ENCODE measurements around the gene LRMDA.

Gene LRMDA

DNA sequence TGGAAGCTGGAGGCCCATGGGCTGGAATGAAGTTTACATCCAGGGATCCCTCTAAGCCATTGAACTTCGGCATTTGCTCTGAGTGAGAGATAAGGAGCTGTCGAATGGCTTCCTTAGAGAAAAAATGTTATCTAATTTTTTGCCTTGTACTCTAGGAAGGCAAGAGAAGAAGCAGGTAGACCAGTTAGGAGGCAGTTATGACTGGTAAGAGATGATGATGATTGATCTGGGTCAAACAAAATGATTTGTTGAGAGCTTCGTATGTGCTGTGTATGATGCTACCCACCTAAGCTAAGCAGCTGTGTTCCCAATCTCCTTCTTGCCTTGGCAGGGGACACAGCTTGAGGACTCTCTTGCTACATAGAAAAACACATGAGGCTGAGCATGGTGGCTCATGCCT, 370.2 kb downstream of the LRMDA start:
- no peak for DNase-seq

- DNase-seq: no peak
Measured at GRCh38 chr10:75803121-75803520, 371.7 kb downstream of the LRMDA start.

- DNase-seq: no peak
Measured at GRCh38 chr10:75803816-75804552, 372.6 kb downstream of the LRMDA start.

DNA sequence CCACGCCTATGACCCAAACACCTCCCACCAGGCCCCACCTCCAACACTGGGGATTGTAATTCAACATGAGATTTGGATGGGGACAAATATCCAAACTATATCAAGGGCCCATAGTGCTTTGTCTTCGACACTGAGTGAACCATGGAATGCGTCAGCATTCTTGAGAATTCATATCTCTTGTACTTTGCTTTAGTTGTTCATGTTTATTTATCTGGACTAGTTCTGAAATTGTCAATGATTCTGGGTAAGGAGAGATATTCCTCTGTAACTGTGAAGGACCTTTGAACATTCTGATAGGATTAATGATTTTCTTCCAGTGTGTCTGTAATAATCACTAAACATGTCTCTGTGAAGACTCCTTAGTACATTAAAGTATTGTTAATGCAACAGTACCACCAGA, 374.8 kb downstream of the LRMDA start:
- DNase-seq: no peak

DNA sequence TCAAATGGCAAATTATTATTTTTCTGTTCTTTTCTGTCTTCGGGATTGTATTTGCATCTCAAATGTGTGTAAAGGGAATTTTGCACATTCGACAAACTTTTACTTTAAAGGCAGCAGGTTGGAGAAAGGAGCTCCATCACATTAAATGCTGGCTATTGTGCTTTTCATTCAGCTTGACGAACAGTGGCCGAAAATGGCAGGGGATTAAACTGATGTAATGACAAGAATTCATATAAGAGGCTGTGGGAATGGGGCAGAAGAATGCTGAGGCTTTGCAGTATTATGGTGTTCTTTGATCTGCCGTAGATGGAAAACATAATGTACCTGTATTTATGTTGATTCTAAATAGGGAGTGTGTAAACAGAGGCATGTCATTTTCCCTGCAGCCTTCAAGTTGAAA, 376.0 kb downstream of the LRMDA start:
- DNase-seq: no peak

- no peak for DNase-seq
Measured at GRCh38 chr10:75809003-75809402, 377.6 kb downstream of the LRMDA start.

- DNase-seq: peak; percentile 1
Measured at GRCh38 chr10:75814014-75814413, 382.6 kb downstream of the LRMDA start.

- no peak for DNase-seq
Measured at GRCh38 chr10:75815066-75815465, 383.6 kb downstream of the LRMDA start.

GRCh38 chr10:75817198-75817597, 385.8 kb downstream of the LRMDA start:
- DNase-seq: no peak

DNA sequence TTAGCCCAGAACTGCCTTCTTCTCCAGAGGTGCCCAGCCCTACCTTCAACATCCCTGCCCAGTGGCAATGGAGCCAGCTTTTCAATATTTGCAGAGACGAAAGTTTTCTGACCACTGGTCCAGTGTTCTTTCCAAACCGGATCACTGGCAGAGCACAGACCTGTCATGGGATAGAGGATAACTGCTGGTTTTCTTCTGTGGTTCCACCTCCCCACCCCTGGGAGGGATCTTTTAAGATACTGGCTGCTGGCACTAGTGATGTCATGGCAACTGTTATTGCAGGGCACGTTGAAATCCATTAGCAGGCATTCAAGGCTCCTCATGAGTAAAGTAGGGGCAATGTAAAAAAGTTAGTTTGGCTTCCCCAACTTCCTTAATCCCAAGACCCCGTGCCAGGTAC, 387.1 kb downstream of the LRMDA start:
- no peak for DNase-seq

GRCh38 chr10:75825235-75825634, 393.8 kb downstream of the LRMDA start:
- no peak for DNase-seq

DNA sequence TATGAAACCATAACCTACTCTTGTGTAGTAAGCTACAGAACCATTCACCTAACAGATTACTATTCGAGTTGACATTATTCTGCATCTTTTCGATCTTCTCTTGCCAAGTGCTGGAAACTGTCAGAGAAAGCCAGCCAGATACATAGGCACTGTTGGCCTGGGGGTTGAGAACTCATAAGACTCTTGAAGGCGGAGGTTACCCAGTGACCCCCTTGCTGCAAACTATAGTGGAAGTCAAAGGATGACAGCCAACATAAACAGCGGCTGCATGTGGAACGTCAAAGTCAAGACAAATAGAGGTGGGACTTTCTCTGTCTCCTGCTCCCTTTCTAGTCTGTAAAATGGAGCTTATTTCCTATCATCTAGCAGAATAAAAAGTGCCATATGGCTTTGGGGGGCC, 394.2 kb downstream of the LRMDA start:
- DNase-seq: no peak

- no peak for DNase-seq
Measured at GRCh38 chr10:75826846-75827245, 395.4 kb downstream of the LRMDA start.

GRCh38 chr10:75827587-75828021, 396.2 kb downstream of the LRMDA start:
- DNase-seq: no peak

DNA sequence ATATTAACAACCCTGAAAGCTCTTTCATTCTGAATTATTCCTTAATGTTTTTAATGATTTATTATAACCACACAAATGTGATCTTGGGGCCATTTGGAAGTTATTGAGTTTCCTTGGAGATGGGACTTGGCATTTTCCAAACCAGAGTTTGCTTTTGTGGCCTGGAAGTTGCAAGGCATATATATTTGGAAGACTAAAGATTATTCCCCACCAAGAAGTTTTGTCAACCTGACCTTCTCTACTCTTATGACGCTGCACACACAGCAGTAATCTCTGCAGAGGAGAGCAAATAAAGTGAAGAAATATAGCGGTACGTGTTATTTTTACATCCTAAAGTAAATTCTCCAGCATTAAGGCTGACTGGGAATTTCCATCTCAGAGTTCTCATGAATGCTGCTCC, 397.0 kb downstream of the LRMDA start:
- no peak for DNase-seq

DNA sequence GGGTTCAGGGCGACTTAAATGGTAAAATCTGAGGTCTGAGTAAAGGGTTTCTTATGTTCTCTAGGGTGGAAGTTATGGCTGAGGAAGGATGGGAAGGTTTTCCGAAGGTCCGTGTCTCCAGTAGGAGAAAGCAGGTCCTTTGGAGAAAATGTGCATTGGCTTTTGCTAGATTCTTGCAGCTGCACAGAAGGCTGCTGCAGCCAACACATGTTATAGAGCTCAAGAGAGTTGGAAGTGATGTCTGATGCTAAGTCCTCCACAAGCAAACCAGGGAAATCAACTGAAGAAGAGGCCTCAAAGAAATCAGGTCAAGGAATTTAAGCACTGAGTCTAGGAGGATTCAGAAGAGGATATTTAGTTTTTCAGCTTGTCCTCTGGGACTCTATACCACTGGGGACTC, 404.6 kb downstream of the LRMDA start:
- no peak for DNase-seq

- no peak for DNase-seq
Measured at GRCh38 chr10:75838486-75838885, 407.1 kb downstream of the LRMDA start.

- DNase-seq: no peak
Measured at GRCh38 chr10:75839020-75839419, 407.6 kb downstream of the LRMDA start.

GRCh38 chr10:75841266-75841665, 409.8 kb downstream of the LRMDA start:
- DNase-seq: no peak

DNA sequence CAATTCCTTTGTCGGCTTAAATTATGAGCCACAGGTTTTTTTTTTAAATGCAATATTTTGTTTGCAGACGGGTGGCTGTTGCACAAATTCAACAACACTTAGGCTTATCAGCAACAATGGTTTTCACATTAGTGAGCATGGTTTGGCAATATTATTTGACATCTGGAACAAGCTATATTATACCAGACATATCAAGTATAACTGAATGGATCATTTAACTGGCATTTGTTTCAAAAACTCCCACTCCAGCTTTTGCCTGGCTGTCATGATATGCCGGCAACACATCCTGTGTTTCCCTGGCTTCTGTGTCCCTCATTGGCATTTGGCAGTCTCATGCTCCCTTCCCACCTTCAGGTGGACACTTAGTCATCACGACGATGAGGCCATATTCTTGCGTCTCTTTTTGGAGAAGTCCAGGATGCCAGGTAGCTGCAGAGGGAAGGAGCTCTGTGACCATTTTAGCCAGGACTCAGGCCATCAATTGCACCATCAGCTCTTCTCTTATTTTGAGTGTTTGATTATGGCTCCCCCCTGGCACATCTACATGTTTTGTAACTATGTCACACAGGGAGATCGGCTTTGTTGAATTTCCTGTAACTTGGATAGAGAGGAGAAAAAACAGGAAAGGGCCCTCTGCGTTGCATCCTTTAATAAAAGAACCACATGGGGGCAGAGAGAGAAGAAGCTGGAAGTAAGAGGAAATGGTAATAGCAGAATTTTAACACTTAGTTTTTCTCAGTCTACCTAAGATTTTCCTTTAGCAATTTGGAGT, 413.9 kb downstream of the LRMDA start:
- DNase-seq: no peak

GRCh38 chr10:75847477-75847876, 416.1 kb downstream of the LRMDA start:
- DNase-seq: no peak

DNA sequence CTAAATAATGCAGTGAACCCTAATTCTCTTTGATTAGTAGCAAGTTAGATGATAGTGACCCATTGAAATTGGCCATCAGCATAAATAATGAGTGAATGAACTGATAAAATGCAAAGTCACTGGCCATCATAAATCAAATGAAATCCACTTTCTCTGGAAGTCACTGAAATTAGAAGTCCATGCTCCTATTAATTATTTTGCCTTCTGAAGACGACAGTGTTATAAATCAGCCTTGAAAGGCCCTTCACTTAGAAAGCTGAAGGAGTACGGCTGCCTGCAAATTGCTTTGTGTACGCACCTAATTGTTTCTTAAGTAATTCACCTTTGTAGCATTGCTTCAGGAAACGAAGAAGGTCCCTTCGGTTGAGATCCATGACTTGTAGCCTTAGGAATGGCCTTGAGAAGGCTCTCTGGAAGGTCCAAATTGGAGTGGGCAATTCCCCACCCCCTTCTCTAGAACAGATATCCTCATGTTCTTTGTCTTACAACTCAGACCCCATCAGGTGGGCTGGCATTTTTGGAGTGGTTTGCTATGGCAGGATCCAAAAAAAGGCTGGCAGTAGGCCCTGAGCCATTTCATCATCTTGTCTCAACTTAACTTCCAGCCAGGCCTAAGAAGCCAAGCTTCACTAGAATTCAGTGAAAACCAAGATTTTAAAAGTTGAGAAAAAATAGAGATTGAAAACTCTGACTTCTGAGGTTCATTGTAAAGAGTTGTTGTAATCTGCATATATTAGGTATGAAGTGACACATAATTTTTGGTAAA, 420.3 kb downstream of the LRMDA start:
- DNase-seq: no peak

DNA sequence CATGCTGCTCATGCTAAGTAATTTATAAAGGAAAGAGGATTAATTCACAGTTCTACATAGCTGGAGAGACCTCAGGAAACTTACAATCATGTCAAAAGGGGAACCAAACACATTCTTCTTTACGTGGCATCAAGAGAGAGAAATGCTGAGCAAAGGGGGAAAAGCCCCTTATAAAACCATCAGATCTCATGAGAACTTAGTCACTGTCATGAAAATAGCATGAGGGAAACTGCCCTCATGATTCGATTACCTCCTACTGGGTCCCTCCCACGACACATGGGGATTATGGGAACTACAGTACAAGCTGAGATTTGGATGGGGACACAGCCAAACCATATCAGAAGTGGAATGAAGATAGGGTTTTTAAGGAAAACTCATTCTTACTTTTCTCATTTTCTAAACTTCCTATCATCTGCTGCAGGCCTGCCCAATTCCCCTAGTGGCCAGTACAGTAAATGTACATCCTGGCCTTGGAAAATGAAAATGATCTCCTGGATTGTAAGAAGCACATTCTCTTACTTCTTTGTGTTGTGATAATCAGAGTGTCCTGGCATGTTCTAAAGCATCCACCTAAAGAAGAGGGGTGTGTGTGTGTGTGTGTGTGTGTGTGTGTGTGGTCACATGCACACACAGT, 421.5 kb downstream of the LRMDA start:
- no peak for DNase-seq

All from activated CD4-positive, alpha-beta T cell treated with anti-CD3 and anti-CD28 coated beads, Interleukin-10, Interleukin-2, amounts not matched to agents 100 ng/mL and 50 ng/mL, durations not matched to agents 16 hours and 8 hours (primary cell).